Right renal cortex interstitium (tissue), 3 donors: ENCODE measurements around the gene SKAP1. TPM values are rescaled to one million over a fixed set of nuclear protein-coding genes. Genes with fewer than 3 reads are reported as not detected.

Experiments used
- DNase-seq, 3 donors: peaks; one replicate each; pipeline ENCODE4 v3.0.0-alpha.2; 2013; ENCODE audit warnings: low read depth in 3 of 3, low spot score in 2 of 3
- polyA plus RNA-seq, 3 donors: library from polyadenylated mRNA; unstranded; fragments of 120-200 nt; gene quantifications; one replicate each; pipeline ENCODE4 v1.2.1, GENCODE V29; 2013; ENCODE audit not compliant: insufficient read length in 3 of 3

SKAP1 gene
- polyA plus RNA-seq, 3 donors = 12.0 to 13.6 (median 13.0) TPM

GRCh38 chr17:48095611-48096010, 334.4 kb downstream of the SKAP1 start:
- no peak for DNase-seq

GRCh38 chr17:48093341-48094045, 336.5 kb downstream of the SKAP1 start:
- no peak for DNase-seq

- DNase-seq = no peak
Measured at GRCh38 chr17:48084932-48085331, 345.1 kb downstream of the SKAP1 start.

Other genes starting within 250 kb of the SKAP1 start
- under 1 TPM; 0.17 to 0.35 (median 0.26) TPM for gene HOXB1, start 100.8 kb upstream of the SKAP1 start, polyA plus RNA-seq
- gene HOXB2, start 114.9 kb upstream of the SKAP1 start, polyA plus RNA-seq = 10 to 100 TPM; 38.2 to 49.0 (median 39.4) TPM
- 1 to 10 TPM; 6.8 to 9.6 (median 7.8) TPM for gene HOXB4, start 148.1 kb upstream of the SKAP1 start, polyA plus RNA-seq
- 100 to 1,000 TPM; 105 to 150 (median 118) TPM for gene HOXB3, start 160.0 kb upstream of the SKAP1 start, polyA plus RNA-seq
- 10 to 100 TPM; 20.4 to 27.5 (median 20.8) TPM for gene HOXB5, start 163.6 kb upstream of the SKAP1 start, polyA plus RNA-seq
- 10 to 100 TPM; 69.6 to 81.4 (median 72.6) TPM for gene HOXB6, start 174.8 kb upstream of the SKAP1 start, polyA plus RNA-seq
- gene HOXB7, start 180.8 kb upstream of the SKAP1 start, polyA plus RNA-seq = 10 to 100 TPM; 44.7 to 50.2 (median 48.7) TPM
- 10 to 100 TPM; 38.8 to 40.6 (median 39.7) TPM for gene HOXB8, start 185.1 kb upstream of the SKAP1 start, polyA plus RNA-seq
- 10 to 100 TPM; 51.5 to 70.6 (median 68.4) TPM for gene HOXB9, start 196.1 kb upstream of the SKAP1 start, polyA plus RNA-seq